Adrenal gland (tissue), 12 donors: Measurements from ENCODE around the gene RASGRP4. TPM values are rescaled to one million over a fixed set of nuclear protein-coding genes. Genes with fewer than 3 reads are reported as not detected.

Source experiments
- DNase-seq, 7 donors: peaks; one replicate each; pipeline ENCODE4 v3.0.0-alpha.2; 2019 to 2020
- H3K27ac ChIP-seq, 5 donors: fragments of 200-600 bp; sonication (generic) in 4 of 5; 1 replicate in 3 of 5; 2 replicates in 2 of 5; pipeline versions ENCODE4 v1.5.1 to v1.8.0; 2016 to 2020; ENCODE audit warnings: mild to moderate bottlenecking in 1 of 5
- H3K27me3 ChIP-seq: fragments of 200-600 bp; 2 replicates; pipeline ENCODE4 v1.8.0; 2021
- H3K36me3 ChIP-seq, 2 donors: fragments of 200-600 bp; replicated peaks in 1 of 2; 1 replicate in 1 of 2; 2 replicates in 1 of 2; pipeline versions ENCODE4 v1.5.1 to v1.8.0; 2018 to 2022
- H3K4me1 ChIP-seq, 2 donors: fragments of 200-600 bp; replicated peaks in 1 of 2; 1 replicate in 1 of 2; 2 replicates in 1 of 2; pipeline versions ENCODE4 v1.5.1 to v1.8.0; 2018 to 2021
- H3K4me3 ChIP-seq, 4 donors: fragments of 200-600 bp; sonication (generic) in 3 of 4; one replicate each; pipeline ENCODE4 v1.5.1; 2016 to 2018
- H3K9me3 ChIP-seq, 3 donors: fragments of 200-600 bp; sonication (generic) in 1 of 3; replicated peaks in 1 of 3; 1 replicate in 2 of 3; 2 replicates in 1 of 3; pipeline versions ENCODE4 v1.5.1 to v1.8.0; 2016 to 2021
- CTCF ChIP-seq, 6 experiments: fragments of 450-650 bp in 4 of 6; fragments of 200-600 bp in 2 of 6; sonication (generic) in 1 of 6; IDR thresholded peaks; 1 replicate in 5 of 6; 2 replicates in 1 of 6; pipeline versions ENCODE4 v1.5.1 to v1.8.0; 2016 to 2021; ENCODE audit warnings: antibody characterized with exemption in 6 of 6, mild to moderate bottlenecking in 2 of 6, moderate library complexity in 1 of 6
- POLR2A ChIP-seq, 2 donors: fragments of 450-650 bp; IDR thresholded peaks; one replicate each; pipeline ENCODE4 v1.6.1; 2017; ENCODE audit warnings: antibody characterized with exemption in 2 of 2, mild to moderate bottlenecking in 2 of 2, moderate library complexity in 1 of 2
- WGBS, 4 donors: extraction: QIAGEN DNeasy Blood & Tissue Kit in 2 of 4; methylation state at CpG; one replicate each; pipeline versions ENCODE4 v1.1.5 to v1.1.7; 2013 to 2017; 5-methylcytosine and 5-hydroxymethylcytosine counted together
- intact Hi-C, 2 donors: fragments of 100-400 bp; cut with DNase I; formaldehyde crosslinking; loops; one replicate each; pipeline versions ENCODE4 v1.14.1 to v1.15.0; 2022 to 2023
- polyA plus RNA-seq, 3 donors: library from polyadenylated mRNA; stranded (reverse); fragments of 200-250 nt in 2 of 3; fragments of 350-450 nt in 1 of 3; fragmentation: Illumina TruSeq in 1 of 3; extraction: RNeasy Lipid Tissue Mini Kit (QIAGEN cat#74804) in 1 of 3; gene quantifications; one replicate each; pipeline ENCODE4 v1.2.3, GENCODE V29; 2013 to 2014
- total RNA-seq, 9 donors: library from RNA; depleted of rRNA in 4 of 9; stranded (reverse); fragments of >200 nt in 4 of 9; fragments of 120-200 nt in 1 of 9; fragmentation: NEBNext Ultra II Directional in 1 of 9; extraction: Animal tissue kit (Norgen Biotek cat#: 25700) in 1 of 9; gene quantifications; one replicate each; pipeline versions ENCODE4 v1.1.0 to v1.2.4, GENCODE V29; 2013 to 2023
- donor health status: healthy with polysubstance abuse.
- donor health status: Bipolar disorder and iron deficiency.
- donor health status: DM: yes; HTN: yes; CAD: no.
- donor health status: DM: no; HTN: no; CAD: no.
- donor health status: DM: no; HTN: no; CAD: no.
- donor health status: DM: yes; HTN: yes; CAD: no.

RASGRP4 gene
- total and polyA plus RNA-seq, 12 donors = 0.22 to 10.0 (median 4.2) TPM

GRCh38 chr19:38441657-38442348 is 15.8 kb upstream of the RASGRP4 start:
- TF ChIP-seq CTCF (IDR thresholded peaks at IDR 0.05) = no peak
- intact Hi-C loops = no loop called here
- H3K4me3 ChIP-seq = no peak overlapping the region
- no peaks in the 10 kb centered on the region for H3K27me3 ChIP-seq
- DNase-seq = no peak
- no peaks in the 10 kb centered on the region for H3K4me1 ChIP-seq
- WGBS, 4 donors = 48 to 60% (median 53%) methylated on average over 6 to 7 of the region's 7 CpGs
- no peak overlapping the region for H3K27ac ChIP-seq
- H3K9me3 ChIP-seq = no peaks in the 10 kb centered on the region
- no peaks in the 10 kb centered on the region for H3K36me3 ChIP-seq

GRCh38 chr19:38440592-38440991 is 14.6 kb upstream of the RASGRP4 start:
- H3K27me3 ChIP-seq = no peaks in the 10 kb centered on the region

GRCh38 chr19:38437917-38438316 is 11.9 kb upstream of the RASGRP4 start:
- no peaks in the 10 kb centered on the region for H3K36me3 ChIP-seq
- peaks cover 10% of the 10 kb centered on the region for H3K27me3 ChIP-seq
- WGBS, 4 donors = 74 to 85% (median 81%) methylated on average over 2 of the region's 2 CpGs
- no peaks in the 10 kb centered on the region for H3K9me3 ChIP-seq
- TF ChIP-seq POLR2A (IDR thresholded peaks at IDR 0.05) (no peak), CTCF (IDR thresholded peaks at IDR 0.05) (no peak)
- intact Hi-C loops = no loop called here
- no peak overlapping the region for H3K27ac ChIP-seq
- no peak overlapping the region for H3K4me3 ChIP-seq
- no peaks in the 10 kb centered on the region for H3K4me1 ChIP-seq
- no peak for DNase-seq

More at GRCh38 chr19:38440592-38440991, 14.6 kb upstream of the RASGRP4 start:
- 81 to 84% (median 82%) methylated on average over 14 of the region's 14 CpGs for WGBS, 4 donors
- Histone ChIP-seq H3K4me3 (no peak overlapping the region), H3K27ac (no peak overlapping the region), H3K9me3 (no peaks in the 10 kb centered on the region), H3K4me1 (no peaks in the 10 kb centered on the region), H3K36me3 (no peaks in the 10 kb centered on the region)
- TF ChIP-seq POLR2A (IDR thresholded peaks at IDR 0.05) (no peak), CTCF (IDR thresholded peaks at IDR 0.05) (no peak)
- no peak for DNase-seq
- intact Hi-C loops = no loop called here

- TF ChIP-seq CTCF (IDR thresholded peaks at IDR 0.05) (no peak), POLR2A (IDR thresholded peaks at IDR 0.05) (no peak)
- Histone ChIP-seq H3K27me3 (peaks cover 10% of the 10 kb centered on the region), H3K4me1 (no peaks in the 10 kb centered on the region), H3K4me3 (no peak overlapping the region), H3K9me3 (no peaks in the 10 kb centered on the region), H3K36me3 (no peaks in the 10 kb centered on the region), H3K27ac (no peak overlapping the region)
- intact Hi-C loops = no loop called here
- 79 to 88% (median 85%) methylated on average over 6 of the region's 6 CpGs for WGBS, 4 donors
- DNase-seq = no peak
Observed at GRCh38 chr19:38437295-38437694, 11.3 kb upstream of the RASGRP4 start.
